GM19395 (cell line): ENCODE data around the gene AKR1C2.
"Not testable (repeated sequence)": the region's sequence is repeated elsewhere in the genome, so short reads cannot be mapped to it uniquely, and the experiment has no call there.

Source experiments
- ATAC-seq: cut with Tn5 transposase; IDR thresholded peaks from one replicate; pipeline ENCODE4 v1.9.1; 2021; ENCODE audit warnings: mild to moderate bottlenecking, moderate library complexity; ENCODE audit not compliant: unreplicated experiment

The AKR1C2 gene

GRCh38 chr10:5003127-5004029 is at the start of gene AKR1C2:
AKR1C2 (minus strand) TSS chr10:5003857; CDS start chr10:5003835, 22 bp downstream.
- ATAC-seq, result not testable (repeated sequence)

DNA sequence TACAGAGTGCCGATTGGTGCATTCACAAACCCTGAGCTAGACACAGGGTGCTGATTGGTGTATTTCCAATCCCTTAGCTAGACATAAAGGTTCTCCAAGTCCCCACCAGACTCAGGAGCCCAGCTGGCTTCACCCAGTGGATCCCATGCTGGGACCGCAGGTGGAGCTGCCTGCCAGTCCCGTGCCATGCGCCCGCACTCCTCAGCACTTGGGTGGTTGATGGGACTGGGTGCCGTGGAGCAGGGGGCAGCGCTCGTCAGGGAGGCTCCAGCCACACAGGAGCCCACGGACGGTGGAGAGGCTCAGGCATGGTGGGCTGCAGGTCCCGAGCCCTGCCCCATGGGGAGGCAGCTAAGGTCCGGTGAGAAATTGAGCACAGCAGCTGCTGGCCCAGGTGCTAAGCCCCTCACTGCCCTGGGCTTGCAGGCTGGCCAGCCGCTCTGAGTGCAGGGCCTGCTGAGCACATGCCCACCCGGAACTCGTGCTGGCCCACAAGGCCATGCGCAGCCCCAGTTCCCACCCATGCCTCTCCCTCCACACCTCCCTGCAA is 49.4 kb upstream of the AKR1C2 start:
- not testable (repeated sequence) for ATAC-seq

GRCh38 chr10:5047912-5048628 is 44.4 kb upstream of the AKR1C2 start:
- no peak for ATAC-seq

DNA sequence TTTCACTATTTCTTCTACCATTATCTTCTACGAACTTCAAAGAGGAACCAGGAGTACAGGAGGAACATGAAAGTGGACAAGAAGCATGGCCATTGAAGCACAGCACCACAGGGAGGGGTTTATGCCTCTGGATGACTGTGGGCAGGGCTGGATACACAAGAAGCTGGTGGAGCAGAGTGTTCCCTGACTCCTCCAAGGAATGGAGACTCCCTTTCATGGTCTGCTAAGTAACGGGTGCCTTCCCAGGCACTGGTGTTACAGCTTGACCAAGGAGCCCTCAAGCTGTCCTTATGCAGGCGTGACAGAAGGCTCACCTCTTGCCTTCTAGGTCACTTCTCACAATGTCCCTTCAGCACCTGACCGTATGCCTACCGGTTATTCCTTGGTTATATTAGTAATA is 43.4 kb upstream of the AKR1C2 start:
- not testable (repeated sequence) for ATAC-seq

GRCh38 chr10:5046410-5046809 is 42.8 kb upstream of the AKR1C2 start:
- no peak for ATAC-seq

GRCh38 chr10:5045095-5045494 is 41.4 kb upstream of the AKR1C2 start:
- ATAC-seq, result no peak

GRCh38 chr10:5043716-5044115 is 40.1 kb upstream of the AKR1C2 start:
- ATAC-seq, result no peak

- ATAC-seq, result no peak
These were observed 39.3 kb upstream of the AKR1C2 start for GRCh38 chr10:5042922-5043321.

DNA sequence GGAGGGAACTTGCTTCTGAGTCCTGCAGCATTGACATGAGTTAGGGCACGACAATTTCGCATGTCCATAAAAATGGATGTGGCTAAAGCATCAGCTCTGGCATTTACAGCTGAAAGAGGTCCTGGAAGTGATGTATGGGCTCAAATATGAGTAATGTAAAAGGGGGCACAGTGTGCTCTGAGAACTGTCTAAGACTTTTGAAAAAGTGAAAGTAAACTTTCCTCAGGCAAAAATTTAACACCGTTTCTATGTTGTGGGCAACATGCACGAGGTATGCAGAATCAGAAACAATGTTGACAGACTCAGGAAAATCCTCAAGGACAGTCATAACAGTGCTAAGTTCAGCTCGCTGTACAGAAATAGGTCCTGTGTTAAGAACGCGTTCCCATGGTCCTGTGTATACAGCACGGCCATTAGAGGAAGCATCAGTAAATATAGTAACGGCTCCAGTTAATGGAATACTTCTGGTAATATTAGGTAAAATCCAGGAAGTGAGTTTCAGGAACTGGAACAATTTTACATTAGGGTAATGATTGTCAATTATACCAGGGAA is 37.9 kb upstream of the AKR1C2 start:
- ATAC-seq, result no peak

DNA sequence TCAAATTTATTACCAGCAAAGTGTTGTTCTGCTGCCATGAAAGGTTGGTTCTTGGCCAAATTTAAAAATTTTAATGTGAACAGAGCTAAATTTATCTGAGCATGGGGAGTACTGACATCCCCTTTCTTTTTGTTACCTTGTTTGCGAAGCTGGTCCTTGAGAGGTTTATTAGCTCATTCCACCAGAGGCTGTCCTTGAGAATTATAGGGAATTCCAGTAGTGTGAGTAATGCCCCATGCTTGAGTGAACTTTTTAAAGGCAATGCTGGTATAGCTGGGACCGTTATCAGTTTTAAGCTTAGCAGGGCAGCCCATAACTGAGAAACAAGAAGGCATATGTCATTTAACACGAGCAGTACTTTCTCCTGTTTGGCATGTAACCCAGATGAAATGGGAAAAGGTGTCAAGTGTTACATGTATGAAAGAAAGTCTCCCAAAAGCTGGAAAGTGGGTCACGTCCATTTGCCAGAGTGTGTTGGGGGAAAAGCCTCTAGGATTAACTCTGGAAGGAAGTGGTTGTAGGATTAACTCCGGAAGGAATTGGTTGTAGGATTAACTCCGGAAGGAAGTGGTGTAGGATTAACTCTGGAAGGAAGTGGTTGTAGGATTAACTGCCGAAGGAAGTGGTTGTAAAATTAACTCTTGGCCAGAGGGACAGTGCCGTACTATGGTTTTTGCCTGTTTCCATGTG is 37.3 kb upstream of the AKR1C2 start:
- no peak for ATAC-seq

GRCh38 chr10:5040010-5040673 is 36.5 kb upstream of the AKR1C2 start:
- no peak for ATAC-seq

GRCh38 chr10:5038733-5039132 is 35.1 kb upstream of the AKR1C2 start:
- no peak for ATAC-seq

- no peak for ATAC-seq
These were observed 34.4 kb upstream of the AKR1C2 start for GRCh38 chr10:5038101-5038500.

- ATAC-seq, result no peak
These were observed 32.9 kb upstream of the AKR1C2 start for GRCh38 chr10:5036511-5036910.

DNA sequence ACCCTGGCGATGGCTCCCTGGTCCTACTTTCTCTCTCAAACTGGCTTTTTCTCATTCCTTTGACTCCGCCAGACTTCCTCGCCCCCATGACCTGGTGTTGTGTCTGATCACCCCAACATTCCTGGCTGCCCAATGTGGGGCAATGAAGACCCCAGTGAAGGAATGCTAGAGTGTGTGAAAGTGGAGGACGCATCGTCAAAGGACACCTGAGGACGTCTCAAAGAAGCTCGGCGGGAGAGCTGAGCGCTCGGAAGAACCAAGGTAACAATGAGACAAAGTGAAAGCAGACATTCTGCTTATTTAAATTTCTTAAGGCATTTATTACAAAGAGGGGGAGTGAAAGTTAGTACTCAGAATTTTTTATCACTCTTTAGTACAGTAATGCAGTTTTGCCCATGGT is 31.7 kb upstream of the AKR1C2 start:
- ATAC-seq, result no peak

GRCh38 chr10:5034588-5034987 is 30.9 kb upstream of the AKR1C2 start:
- no peak for ATAC-seq

GRCh38 chr10:5033061-5033778 is 29.6 kb upstream of the AKR1C2 start:
- ATAC-seq, result no peak

DNA sequence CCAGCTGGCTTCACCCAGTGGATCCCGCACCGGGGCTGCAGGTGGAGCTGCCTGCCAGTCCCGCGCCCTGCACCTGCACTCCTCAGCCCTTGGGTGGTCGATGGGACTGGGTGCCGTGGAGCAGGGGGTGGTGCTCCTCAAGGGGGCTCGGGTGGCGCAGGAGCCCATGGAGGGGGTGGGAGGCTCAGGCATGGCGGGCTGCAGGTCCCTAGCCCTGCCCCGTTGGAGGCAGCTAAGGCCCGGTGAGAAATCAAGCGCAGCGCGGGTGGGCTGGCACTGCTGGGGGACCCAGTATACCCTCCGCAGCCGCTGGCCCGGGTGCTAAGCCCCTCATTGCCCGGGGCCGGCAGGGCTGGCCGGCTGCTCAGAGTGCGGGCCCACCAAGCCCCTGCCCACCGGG is 28.8 kb upstream of the AKR1C2 start:
- not testable (repeated sequence) for ATAC-seq

GRCh38 chr10:5031588-5031987 is 27.9 kb upstream of the AKR1C2 start:
- ATAC-seq, result not testable (repeated sequence)

DNA sequence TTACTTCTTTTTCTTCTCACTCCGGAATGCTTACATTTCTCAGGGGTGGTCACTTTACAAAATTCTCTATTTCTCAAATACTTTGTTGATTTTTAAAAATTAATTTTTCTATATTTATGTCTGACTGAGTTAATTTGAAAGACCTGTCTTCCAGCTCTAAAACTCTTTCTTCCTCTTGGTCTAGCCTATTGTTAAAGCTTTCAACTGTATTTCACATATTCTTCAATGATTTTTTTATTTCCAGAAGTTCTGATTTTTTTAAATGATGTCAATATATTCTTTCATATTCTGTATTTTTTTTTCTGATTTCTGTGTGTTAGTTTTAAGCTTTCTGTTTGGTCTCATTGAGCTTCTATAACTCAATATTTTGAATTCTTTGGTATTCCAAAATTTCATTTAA is 27.3 kb upstream of the AKR1C2 start:
- ATAC-seq, result no peak
